K562 (cell line): ENCODE data around the gene ZC3HAV1L. TPM values are rescaled to one million over a fixed set of nuclear protein-coding genes. Genes with fewer than 3 reads are reported as not detected.
A peak's percentile ranks its signal among the peaks of the same experiment; 100 is the strongest.

Experiments
- AFF1 ChIP-seq, 2 experiments: fragments of 450-650 bp; IDR thresholded peaks; 2 replicates each; pipeline ENCODE4 v1.6.1; 2018; ENCODE audit warnings: mild to moderate bottlenecking in 2 of 2, low read depth in 1 of 2; ENCODE audit not compliant: partially characterized antibody in 2 of 2
- CTCFL ChIP-seq: IDR thresholded peaks from 2 replicates; pipeline ENCODE4 v1.6.1; 2011; ENCODE audit warnings: borderline replicate concordance, low read depth, mild to moderate bottlenecking, moderate library complexity, low read length; ENCODE audit not compliant: insufficient read depth, poor library complexity, severe bottlenecking
- E2F3 ChIP-seq: fragments of 250-450 bp; sonication (Bioruptor Pico); IDR thresholded peaks from 2 replicates; pipeline ENCODE4 v1.4.0; 2020; ENCODE audit warnings: mild to moderate bottlenecking
- GTF2E2 ChIP-seq: fragments of 200-800 bp; sonication (Bioruptor generic); IDR thresholded peaks from 2 replicates; pipeline ENCODE4 v1.6.1; 2016; ENCODE audit warnings: missing genetic modification characterization, missing compliant biosample characterization
- MBD1 ChIP-seq: fragments of 250-450 bp; sonication (Bioruptor Pico); IDR thresholded peaks from 2 replicates; pipeline ENCODE4 v1.8.0; 2022; ENCODE audit warnings: inconsistent platforms
- NBN ChIP-seq: fragments of 450-650 bp; IDR thresholded peaks from 2 replicates; pipeline ENCODE4 v1.6.1; 2016; ENCODE audit warnings: low read depth, mild to moderate bottlenecking
- RBM39 ChIP-seq: fragments of 200-400 bp; formaldehyde crosslinking; optimal IDR thresholded peaks from 2 replicates; pipeline ENCODE3; 2018; ENCODE audit warnings: low read depth, low read length
- SIX5 ChIP-seq, 2 experiments: IDR thresholded peaks; 2 replicates each; pipeline ENCODE4 v1.6.1; 2011; ENCODE audit warnings: low read length in 2 of 2, borderline replicate concordance in 1 of 2, low read depth in 1 of 2, mild to moderate bottlenecking in 1 of 2, moderate library complexity in 1 of 2; ENCODE audit not compliant: insufficient read depth in 1 of 2
- TCFL5 ChIP-seq: fragments of 250-450 bp; sonication (Bioruptor Pico); conservative IDR thresholded peaks from 2 replicates; pipeline ENCODE4 v1.6.1; 2021; ENCODE audit warnings: mild to moderate bottlenecking, moderate library complexity, matching md5 sums
- TRIM25 ChIP-seq: fragments of 450-650 bp; IDR thresholded peaks from 2 replicates; pipeline ENCODE4 v1.7.0; 2016; ENCODE audit warnings: borderline replicate concordance
- ZNF24 ChIP-seq: fragments of 450-650 bp; IDR thresholded peaks from 2 replicates; pipeline ENCODE4 v1.6.1; 2016
- ZNF311 ChIP-seq: fragments of 250-450 bp; sonication (Bioruptor Pico); IDR thresholded peaks from 2 replicates; pipeline ENCODE4 v1.4.0; 2020; ENCODE audit warnings: mild to moderate bottlenecking, moderate library complexity
- ZNF398 ChIP-seq: fragments of 250-450 bp; sonication (Bioruptor Pico); IDR thresholded peaks from 2 replicates; pipeline ENCODE4 v1.8.0; 2021; ENCODE audit warnings: moderate library complexity, mild to moderate bottlenecking, inconsistent platforms
- polyA plus RNA-seq, 8 experiments: library from polyadenylated mRNA; depleted of rRNA in 4 of 8; stranded (reverse) in 5 of 8; unstranded in 3 of 8; fragments of >200 nt; fragmentation: Nextera tagmentation in 2 of 8; fragmentation: Illumina TruSeq in 1 of 8; extraction: Ambion mirVana in 2 of 8; extraction: Trizol in 1 of 8; gene quantifications; 2 replicates each; pipeline versions ENCODE4 v1.2.1 to v1.2.3, GENCODE V29; 2011 to 2014; ENCODE audit warnings: inconsistent platforms in 1 of 8, missing spikeins in 1 of 8
- total RNA-seq, 7 experiments: library from RNA; depleted of rRNA in 6 of 7; stranded (reverse); fragments of >200 nt in 6 of 7; fragmentation: Illumina TruSeq in 2 of 7; extraction: Trizol in 2 of 7; gene quantifications; 2 replicates each; pipeline versions ENCODE4 v1.2.1 to v1.2.3, GENCODE V29; 2011 to 2021; ENCODE audit warnings: low replicate concordance in 1 of 7

Gene ZC3HAV1L
- total and polyA plus RNA-seq, 9 of the 15 experiments (the other 6 are each of a cell fraction or from before 2014, with no cell fraction given): not detected

GRCh38 chr7:139043823-139044812, 8.3 kb upstream of the ZC3HAV1L start (continued):
- TF ChIP-seq ZNF24 (no peak; the same call in 1 of the 2 replicates), ZNF398 (CRISPR knock-in tag) (no peak), CTCFL (no peak), TCFL5 (no peak), MBD1 (0 out of 2 replicates have a peak, but pooled peaks have one; percentile 18), GTF2E2 (tag) (no peak; the same call in 1 of the 2 replicates), E2F3 (CRISPR knock-in tag) (no peak), TRIM25 (no peak), ZNF311 (CRISPR knock-in tag) (no peak), NBN (peak; percentile 97), RBM39 (no peak), SIX5 (IDR thresholded peaks at IDR 0.05; ENCODE audit: borderline replicate concordance in 1 of 2, insufficient read depth in 1 of 2, low read depth in 1 of 2, low read length in 2 of 2) (no peak), AFF1 (IDR thresholded peaks at IDR 0.05; ENCODE audit: low read depth in 1 of 2, partially characterized antibody in 2 of 2) (peak; percentile 67 to 95)
